ENCODE measurements around the gene CDH23.

DNA sequence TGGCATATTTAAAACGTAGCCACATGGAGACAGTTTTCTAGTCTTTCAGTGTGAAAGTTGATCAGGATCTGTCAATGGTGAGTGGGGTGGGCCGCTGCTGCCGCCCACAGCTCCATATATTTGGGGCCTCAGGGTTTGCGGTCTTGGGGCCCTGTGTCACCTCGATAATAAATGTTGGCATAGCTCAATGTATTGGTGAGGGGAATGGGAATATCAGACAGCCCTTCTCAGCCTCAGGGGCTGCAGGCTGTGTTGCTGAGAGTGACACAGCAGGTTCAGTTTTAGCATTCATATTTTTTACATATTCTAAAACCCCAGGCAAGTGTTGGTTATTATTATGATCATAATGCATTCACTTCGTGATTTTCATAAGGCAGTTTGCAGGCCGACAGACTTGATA lies 5.3 kb downstream of the CDH23 start:
- no peak for TF ChIP-seq EZH2 (IDR thresholded peaks at IDR 0.05; ENCODE audit: low read length)
- TF ChIP-seq, protein P1, sequence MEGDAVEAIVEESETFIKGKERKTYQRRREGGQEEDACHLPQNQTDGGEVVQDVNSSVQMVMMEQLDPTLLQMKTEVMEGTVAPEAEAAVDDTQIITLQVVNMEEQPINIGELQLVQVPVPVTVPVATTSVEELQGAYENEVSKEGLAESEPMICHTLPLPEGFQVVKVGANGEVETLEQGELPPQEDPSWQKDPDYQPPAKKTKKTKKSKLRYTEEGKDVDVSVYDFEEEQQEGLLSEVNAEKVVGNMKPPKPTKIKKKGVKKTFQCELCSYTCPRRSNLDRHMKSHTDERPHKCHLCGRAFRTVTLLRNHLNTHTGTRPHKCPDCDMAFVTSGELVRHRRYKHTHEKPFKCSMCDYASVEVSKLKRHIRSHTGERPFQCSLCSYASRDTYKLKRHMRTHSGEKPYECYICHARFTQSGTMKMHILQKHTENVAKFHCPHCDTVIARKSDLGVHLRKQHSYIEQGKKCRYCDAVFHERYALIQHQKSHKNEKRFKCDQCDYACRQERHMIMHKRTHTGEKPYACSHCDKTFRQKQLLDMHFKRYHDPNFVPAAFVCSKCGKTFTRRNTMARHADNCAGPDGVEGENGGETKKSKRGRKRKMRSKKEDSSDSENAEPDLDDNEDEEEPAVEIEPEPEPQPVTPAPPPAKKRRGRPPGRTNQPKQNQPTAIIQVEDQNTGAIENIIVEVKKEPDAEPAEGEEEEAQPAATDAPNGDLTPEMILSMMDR (optimal IDR thresholded peaks at IDR 0.05 in 1 of 3, IDR thresholded peaks at IDR 0.05 in 1 of 3, conservative IDR thresholded peaks at IDR 0.05 in 1 of 3; ENCODE audit: extremely low read depth in 1 of 3, insufficient read depth in 2 of 3, low read length in 3 of 3), result no peak
